GM12878 (cell line): Measurements from ENCODE around the gene SLC16A9. TPM values are rescaled to one million over a fixed set of nuclear protein-coding genes. Genes with fewer than 3 reads are reported as not detected.

Experiments used
- ATAC-seq: fragments of 200-7000 bp; cut with Tn5 transposase; 3 replicates; pipeline ENCODE4 v1.9.1; 2020; ENCODE audit warnings: mild to moderate bottlenecking, moderate library complexity
- BruUV-seq: library from RNA; stranded (reverse); fragments of 400-500 nt; replicated peaks from 2 replicates; lab custom pipeline; 2021; lab: Mats Ljungman, UMichigan
- CTCF ChIA-PET: fragments of 300-600 bp; sonication (Branson Sonifier 250); formaldehyde crosslinking; extraction: SDS; loops from one replicate; lab custom pipeline; 2021; ENCODE audit warnings: inconsistent platforms; lab: Yijun Ruan, JAX
- POLR2A ChIA-PET: fragments of 350-600 bp; formaldehyde crosslinking; extraction: SDS; loops from one replicate; lab custom pipeline; 2021; ENCODE audit warnings: inconsistent platforms; lab: Charles Lee
- RAD21 ChIA-PET: fragments of 300-600 bp; sonication (Branson Sonifier 250); formaldehyde crosslinking; loops from one replicate; lab custom pipeline; 2023; ENCODE audit warnings: antibody characterized with exemption; ENCODE audit not compliant: unreplicated experiment; lab: Charles Lee
- SMC1A ChIA-PET: fragments of 300-600 bp; sonication (Branson Sonifier 250); formaldehyde crosslinking; loops from one replicate; lab custom pipeline; 2023; ENCODE audit not compliant: unreplicated experiment, uncharacterized antibody; lab: Charles Lee
- DNase-seq: peaks from one replicate; pipeline ENCODE4 v3.0.0-alpha.2; 2011; ENCODE audit warnings: low read depth, low spot score
- FAIRE-seq: peaks from 3 replicates; lab custom pipeline; 2011; peaks lifted over from hg19 to GRCh38; lab: Jason Lieb, UNC
- H2AFZ ChIP-seq: 2 replicates; pipeline ENCODE4 v1.6.0; 2011; ENCODE audit warnings: low read depth, low read length, control low read depth; ENCODE audit not compliant: control insufficient read depth
- H3K27ac ChIP-seq: 2 replicates; pipeline ENCODE4 v1.5.1; 2011; ENCODE audit warnings: control low read depth; ENCODE audit not compliant: control insufficient read depth, insufficient read depth
- H3K27me3 ChIP-seq, 2 experiments: replicated peaks in 1 of 2; 2 replicates each; pipeline versions ENCODE4 v1.6.0 to v1.6.1; 2011; ENCODE audit warnings: low read length in 1 of 2; ENCODE audit not compliant: control insufficient read depth in 2 of 2, insufficient read depth in 2 of 2
- H3K36me3 ChIP-seq, 2 experiments: 2 replicates each; pipeline ENCODE4 v1.5.1; 2011; ENCODE audit warnings: low read length in 1 of 2; ENCODE audit not compliant: control insufficient read depth in 2 of 2, insufficient read depth in 2 of 2
- H3K4me1 ChIP-seq: 2 replicates; pipeline ENCODE4 v1.6.1; 2011; ENCODE audit warnings: mild to moderate bottlenecking, low read length, moderate library complexity, mixed read lengths; ENCODE audit not compliant: control insufficient read depth, insufficient read depth
- H3K4me2 ChIP-seq: 2 replicates; pipeline ENCODE4 v1.6.0; 2011; ENCODE audit warnings: control low read depth; ENCODE audit not compliant: control insufficient read depth, insufficient read depth
- H3K4me3 ChIP-seq: fragments of 200-600 bp; sonication (generic); 2 replicates; pipeline ENCODE4 v1.5.1; 2016
- H3K79me2 ChIP-seq: 2 replicates; pipeline ENCODE4 v1.6.0; 2011; ENCODE audit warnings: low read length; ENCODE audit not compliant: control insufficient read depth, insufficient read depth
- H3K9ac ChIP-seq: 2 replicates; pipeline ENCODE4 v1.8.0; 2011; ENCODE audit warnings: low read length, control low read depth, mixed read lengths; ENCODE audit not compliant: control insufficient read depth, insufficient read depth
- H3K9me3 ChIP-seq: replicated peaks from 3 replicates; pipeline ENCODE4 v1.5.1; 2011; ENCODE audit warnings: mild to moderate bottlenecking, low read length; ENCODE audit not compliant: control insufficient read depth, insufficient read depth
- H4K20me1 ChIP-seq: 2 replicates; pipeline ENCODE4 v1.6.0; 2011; ENCODE audit not compliant: control insufficient read depth, insufficient read depth
- BMI1 ChIP-seq: fragments of 450-650 bp; IDR thresholded peaks from 2 replicates; pipeline ENCODE4 v1.6.1; 2016; ENCODE audit warnings: mild to moderate bottlenecking, moderate library complexity, borderline replicate concordance
- CHD2 ChIP-seq: IDR thresholded peaks from 2 replicates; pipeline ENCODE4 v1.6.1; 2011; ENCODE audit warnings: low read depth, low read length, improper control_type of control experiment, borderline replicate concordance
- DPF2 ChIP-seq: fragments of 450-650 bp; IDR thresholded peaks from 2 replicates; pipeline ENCODE4 v1.6.1; 2017; ENCODE audit warnings: mild to moderate bottlenecking
- EZH2 ChIP-seq: IDR thresholded peaks from 2 replicates; pipeline ENCODE4 v1.6.1; 2012; ENCODE audit warnings: low read depth, mild to moderate bottlenecking, control low read depth, inconsistent platforms, low read length, borderline replicate concordance; ENCODE audit not compliant: control insufficient read depth
- IRF4 ChIP-seq: IDR thresholded peaks from 2 replicates; pipeline ENCODE4 v1.6.1; 2011; ENCODE audit warnings: low read depth, low read length
- JUND ChIP-seq: IDR thresholded peaks from 2 replicates; pipeline ENCODE4 v1.6.1; 2012; ENCODE audit warnings: low read depth, mild to moderate bottlenecking, low read length, improper control_type of control experiment, moderate library complexity
- NFIC ChIP-seq: IDR thresholded peaks from 2 replicates; pipeline ENCODE4 v1.6.1; 2012; ENCODE audit warnings: low read depth, mild to moderate bottlenecking, inconsistent platforms, low read length, moderate library complexity
- PAX5 ChIP-seq: IDR thresholded peaks from 2 replicates; pipeline ENCODE4 v1.6.1; 2011; ENCODE audit warnings: low read depth, low read length, borderline replicate concordance
- PML ChIP-seq: IDR thresholded peaks from 2 replicates; pipeline ENCODE4 v1.6.1; 2012; ENCODE audit warnings: low read length, inconsistent platforms
- RBBP5 ChIP-seq: fragments of 200-600 bp; sonication (generic); conservative IDR thresholded peaks from 2 replicates; pipeline ENCODE4 v1.6.1; 2016
- SIN3A ChIP-seq: IDR thresholded peaks from 2 replicates; pipeline ENCODE4 v1.6.1; 2012; ENCODE audit warnings: low read depth, low read length, improper control_type of control experiment
- SIX5 ChIP-seq: IDR thresholded peaks from 2 replicates; pipeline ENCODE4 v1.6.1; 2011; ENCODE audit warnings: mild to moderate bottlenecking, low read depth, low read length, moderate library complexity; ENCODE audit not compliant: severe bottlenecking
- STAT3 ChIP-seq: IDR thresholded peaks from 2 replicates; pipeline ENCODE4 v1.6.1; 2011; ENCODE audit warnings: low read depth, low read length, improper control_type of control experiment
- ZNF622 ChIP-seq: fragments of 450-650 bp; IDR thresholded peaks from 2 replicates; pipeline ENCODE4 v1.6.1; 2017; ENCODE audit warnings: mild to moderate bottlenecking, inconsistent platforms
- WGBS: methylation state at CpG from one replicate; pipeline ENCODE4 v1.1.6; 2016; ENCODE audit warnings: low lambda C conversion rate; ENCODE audit not compliant: insufficient replicate concordance, insufficient coverage; ENCODE audit errors: missing lambda C conversion rate; 5-methylcytosine and 5-hydroxymethylcytosine counted together
- in situ Hi-C: fragments of 300-500 bp; cut with MboI; formaldehyde crosslinking; loops from 9 replicates; pipeline ENCODE4 v1.14.3; 2018; ENCODE audit warnings: mixed read lengths
- intact Hi-C: fragments of 100-400 bp; cut with micrococcal nuclease; formaldehyde crosslinking; loops from one replicate; pipeline ENCODE4 v1.14.2; 2022; ENCODE audit not compliant: unreplicated experiment
- polyA plus RNA-seq, 11 experiments: library from polyadenylated mRNA; depleted of rRNA in 4 of 11; unstranded in 6 of 11; stranded (reverse) in 5 of 11; fragments of >200 nt; fragmentation: Nextera tagmentation in 4 of 11; fragmentation: Illumina TruSeq in 1 of 11; extraction: Ambion mirVana in 4 of 11; extraction: Trizol in 1 of 11; gene quantifications; 1 replicate in 1 of 11; 2 replicates in 10 of 11; pipeline versions ENCODE4 v1.2.1 to v1.2.3, GENCODE V29; 2011 to 2016; ENCODE audit warnings: inconsistent platforms in 2 of 11, missing spikeins in 2 of 11, low read depth in 1 of 11
- total RNA-seq, 4 experiments: library from RNA; depleted of rRNA in 3 of 4; stranded (reverse); fragments of >200 nt in 3 of 4; fragmentation: Illumina TruSeq in 1 of 4; extraction: Trizol in 1 of 4; gene quantifications; 2 replicates each; pipeline versions ENCODE4 v1.2.1 to v1.2.3, GENCODE V29; 2013 to 2021
- TF ChIP-seq, protein P1 (sequence below): IDR thresholded peaks from 2 replicates; pipeline ENCODE4 v1.6.1; 2011; ENCODE audit warnings: borderline replicate concordance, low read depth, mild to moderate bottlenecking, moderate library complexity, mixed read lengths, low read length; ENCODE audit not compliant: insufficient read depth; ENCODE audit errors: extremely low read length
- TF ChIP-seq, protein P2 (sequence below): IDR thresholded peaks from 2 replicates; pipeline ENCODE4 v1.6.1; 2011; ENCODE audit warnings: low read depth, mild to moderate bottlenecking, low read length, moderate library complexity, borderline replicate concordance; ENCODE audit errors: extremely low read depth

The SLC16A9 gene
- total and polyA plus RNA-seq, 10 of the 15 experiments (the other 5 are each of a cell fraction or from before 2014, with no cell fraction given): 0.86 to 6.2 (median 4.3) TPM

DNA sequence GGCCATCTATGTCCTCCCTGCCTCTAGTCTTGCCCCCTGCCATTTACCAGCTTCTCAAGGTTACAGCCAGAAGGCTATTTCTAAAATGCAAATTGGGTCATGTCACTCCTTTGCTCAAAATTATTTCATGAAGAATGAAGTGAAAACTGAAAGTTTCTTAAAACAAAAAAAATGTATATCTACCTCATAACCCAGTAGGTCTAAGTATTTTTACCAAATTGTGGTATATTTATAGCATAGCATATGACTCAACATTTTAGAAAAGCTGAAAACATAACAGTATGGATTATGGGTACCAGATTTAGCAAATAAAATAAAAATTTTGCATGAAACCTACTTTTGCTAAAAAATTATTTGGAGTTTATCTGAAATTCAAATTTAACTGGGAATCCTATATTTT lies 78.4 kb downstream of the SLC16A9 start:
- H3K27ac ChIP-seq: no peak overlapping the region
- POLR2A ChIA-PET: no interaction called here
- H3K4me2 ChIP-seq: no peak overlapping the region
- ATAC-seq: no peak
- FAIRE-seq: no peak
- in situ Hi-C loops: no loop called here
- H3K9ac ChIP-seq: no peak overlapping the region
- H3K36me3 ChIP-seq: no peaks in the 10 kb centered on the region
- H4K20me1 ChIP-seq: no peaks in the 10 kb centered on the region
- TF ChIP-seq PAX5 (no peak), RBBP5 (no peak), SIX5 (no peak), STAT3 (no peak)
- TF ChIP-seq, all 136 proteins: peak for 0
- CTCF ChIA-PET: interaction anchor here (1.3 to 1.5 kb wide), 2 partner anchors 9 to 276 kb away, joined by 4 to 8 read pairs; no protein-coding TSS in a partner anchor
- SMC1A ChIA-PET: interaction anchor here (0.7 to 1.4 kb wide), 3 partner anchors 89 to 340 kb away, joined by 3 to 5 read pairs (median 4); no protein-coding TSS in a partner anchor
- Histone ChIP-seq H3K79me2 (no peaks in the 10 kb centered on the region), H3K9me3 (no peaks in the 10 kb centered on the region), H3K4me3 (no peak overlapping the region), H3K4me1 (no peaks in the 10 kb centered on the region; the same call in 1 of the 2 replicates), H2AFZ (no peak overlapping the region), H3K27me3 (no peaks in the 10 kb centered on the region)
- intact Hi-C loops: no loop called here
- no peak for DNase-seq
- BruUV-seq: no TSS peak
- RAD21 ChIA-PET: interaction anchor here (0.9 to 1.0 kb wide), 2 partner anchors 41 to 234 kb away, joined by 3 read pairs; no protein-coding TSS in a partner anchor

DNA sequence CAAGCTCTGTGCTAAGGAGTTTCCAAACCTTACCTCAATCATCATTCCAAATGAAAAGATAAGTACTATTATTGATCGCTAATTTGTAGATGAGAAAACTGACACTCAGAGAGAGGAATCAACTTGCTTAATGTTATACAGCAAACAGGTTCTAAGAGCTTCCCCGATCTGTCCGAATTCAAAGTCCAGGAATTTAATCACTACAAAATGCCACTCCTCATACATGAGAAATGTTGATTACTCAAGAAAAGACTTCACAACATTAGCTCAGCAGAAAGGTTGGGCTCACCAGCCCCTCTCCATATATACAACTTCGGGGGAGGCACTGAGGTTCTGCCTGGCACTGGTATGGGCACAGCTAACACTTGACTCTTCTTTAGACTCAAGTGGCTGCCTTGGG lies 80.7 kb downstream of the SLC16A9 start:
- H3K27me3 ChIP-seq: no peaks in the 10 kb centered on the region
- no peak overlapping the region for H3K27ac ChIP-seq
- WGBS: 52% methylated on average over 4 of the region's 4 CpGs
- ATAC-seq (no peak), FAIRE-seq (no peak), DNase-seq (no peak)
- H3K9ac ChIP-seq: no peak overlapping the region
- CTCF ChIA-PET: interaction anchor here (1.0 to 5.2 kb wide), 8 partner anchors 41 to 677 kb away, joined by 3 to 38 read pairs (median 4); no protein-coding TSS in a partner anchor
- POLR2A ChIA-PET: no interaction called here
- H4K20me1 ChIP-seq: no peaks in the 10 kb centered on the region
- SMC1A ChIA-PET: interaction anchor here (0.9 to 1.5 kb wide), 7 partner anchors 10 to 1021 kb away, joined by 3 to 4 read pairs (median 4); no protein-coding TSS in a partner anchor
- H3K79me2 ChIP-seq: no peaks in the 10 kb centered on the region
- in situ Hi-C loops (loop anchor here (5.0 to 10.0 kb wide), 5 partner anchors 178 to 806 kb away; no protein-coding TSS in a partner anchor), intact Hi-C loops (loop anchor here (5.0 kb wide), 3 partner anchors 468 to 1018 kb away; no protein-coding TSS in a partner anchor)
- RAD21 ChIA-PET: interaction anchor here (0.7 to 1.7 kb wide), 3 partner anchors 179 to 392 kb away, joined by 3 to 8 read pairs (median 4); no protein-coding TSS in a partner anchor
- TF ChIP-seq ZNF622: no peak
- TF ChIP-seq JUND: no peak
- no peak for TF ChIP-seq CHD2
- TF ChIP-seq SIN3A: no peak
- TF ChIP-seq PML: no peak
- TF ChIP-seq IRF4: no peak
- TF ChIP-seq, protein P1, sequence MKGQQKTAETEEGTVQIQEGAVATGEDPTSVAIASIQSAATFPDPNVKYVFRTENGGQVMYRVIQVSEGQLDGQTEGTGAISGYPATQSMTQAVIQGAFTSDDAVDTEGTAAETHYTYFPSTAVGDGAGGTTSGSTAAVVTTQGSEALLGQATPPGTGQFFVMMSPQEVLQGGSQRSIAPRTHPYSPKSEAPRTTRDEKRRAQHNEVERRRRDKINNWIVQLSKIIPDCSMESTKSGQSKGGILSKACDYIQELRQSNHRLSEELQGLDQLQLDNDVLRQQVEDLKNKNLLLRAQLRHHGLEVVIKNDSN: no peak
- no peak for TF ChIP-seq EZH2
- no peak for TF ChIP-seq BMI1
- TF ChIP-seq, protein P2, sequence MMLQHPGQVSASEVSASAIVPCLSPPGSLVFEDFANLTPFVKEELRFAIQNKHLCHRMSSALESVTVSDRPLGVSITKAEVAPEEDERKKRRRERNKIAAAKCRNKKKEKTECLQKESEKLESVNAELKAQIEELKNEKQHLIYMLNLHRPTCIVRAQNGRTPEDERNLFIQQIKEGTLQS: no peak
- no peak for TF ChIP-seq NFIC
- TF ChIP-seq DPF2: no peak
- BruUV-seq: no TSS peak
- H3K9me3 ChIP-seq: no peaks in the 10 kb centered on the region; the same call in 2 of the 3 replicates
- no peak overlapping the region for H2AFZ ChIP-seq
- no peaks in the 10 kb centered on the region; the same call in 1 of the 2 replicates for H3K4me1 ChIP-seq
- no peaks in the 10 kb centered on the region for H3K36me3 ChIP-seq
- no peak overlapping the region for H3K4me2 ChIP-seq
- H3K4me3 ChIP-seq: no peak overlapping the region
